Thyroid gland (tissue), 4 donors: ENCODE results near the gene SLC25A26. TPM values are rescaled to one million over a fixed set of nuclear protein-coding genes. Genes with fewer than 3 reads are reported as not detected.
A peak's percentile ranks its signal among the peaks of the same experiment; 100 is the strongest.

Experiments used
- DNase-seq, 2 donors: peaks; one replicate each; pipeline ENCODE4 v3.0.0-alpha.2; 2019
- H3K27ac ChIP-seq, 3 donors: fragments of 200-600 bp; sonication (generic); 1 replicate in 2 of 3; 2 replicates in 1 of 3; pipeline ENCODE4 v1.5.1; 2016 to 2019; ENCODE audit warnings: mild to moderate bottlenecking in 1 of 3, moderate library complexity in 1 of 3
- H3K27me3 ChIP-seq: fragments of 200-600 bp; sonication (generic); one replicate; pipeline ENCODE4 v1.5.1; 2019
- H3K36me3 ChIP-seq, 2 donors: fragments of 200-600 bp; sonication (generic); one replicate each; pipeline ENCODE4 v1.5.1; 2016 to 2019
- H3K4me1 ChIP-seq, 2 donors: fragments of 200-600 bp; sonication (generic); one replicate each; pipeline ENCODE4 v1.5.1; 2017 to 2019
- H3K4me3 ChIP-seq, 3 donors: fragments of 200-600 bp; sonication (generic); replicated peaks in 1 of 3; 1 replicate in 2 of 3; 2 replicates in 1 of 3; pipeline ENCODE4 v1.5.1; 2016; ENCODE audit warnings: mild to moderate bottlenecking in 1 of 3
- H3K9me3 ChIP-seq: fragments of 200-600 bp; sonication (generic); one replicate; pipeline ENCODE4 v1.5.1; 2017
- CTCF ChIP-seq, 6 experiments: fragments of 200-600 bp in 3 of 6; fragments of 450-650 bp in 3 of 6; sonication (generic) in 3 of 6; IDR thresholded peaks; one replicate each; pipeline ENCODE4 v1.5.1; 2016 to 2019; ENCODE audit warnings: antibody characterized with exemption in 6 of 6, mild to moderate bottlenecking in 2 of 6, inconsistent platforms in 1 of 6, moderate library complexity in 1 of 6
- POLR2A ChIP-seq, 2 donors: fragments of 450-650 bp; IDR thresholded peaks; one replicate each; pipeline ENCODE4 v1.6.1; 2017; ENCODE audit warnings: antibody characterized with exemption in 2 of 2, mild to moderate bottlenecking in 2 of 2, moderate library complexity in 1 of 2
- WGBS, 2 donors: methylation state at CpG; one replicate each; pipeline ENCODE4 v1.1.5; 2017; 5-methylcytosine and 5-hydroxymethylcytosine counted together
- intact Hi-C: fragments of 100-400 bp; cut with DNase I; formaldehyde crosslinking; loops from one replicate; pipeline ENCODE4 v1.15.1; 2023
- total RNA-seq, 4 donors: library from RNA; depleted of rRNA; stranded (reverse); fragments of >200 nt; gene quantifications; one replicate each; pipeline ENCODE4 v1.2.3, GENCODE V29; 2016

Gene SLC25A26
- total RNA-seq, 4 donors from 2014 or later, result 30.9 to 34.7 (median 32.4) TPM

GRCh38 chr3:66406831-66407610, 186.2 kb downstream of the SLC25A26 start:
- intact Hi-C loops, result loop anchor here (5.0 to 10.0 kb wide), 2 partner anchors 178 to 410 kb away; no protein-coding TSS in a partner anchor
- no peak overlapping the region for H3K4me3 ChIP-seq
- H3K27me3 ChIP-seq, result no peaks in the 10 kb centered on the region
- no peak overlapping the region for H3K27ac ChIP-seq
- TF ChIP-seq CTCF (IDR thresholded peaks at IDR 0.05) (no peak), POLR2A (IDR thresholded peaks at IDR 0.05) (no peak)
- 86 to 90% methylated on average over 17 of the region's 17 CpGs for WGBS, 2 donors
- no peak for DNase-seq
- H3K9me3 ChIP-seq, result no peaks in the 10 kb centered on the region
- no peaks in the 10 kb centered on the region for H3K4me1 ChIP-seq
- H3K36me3 ChIP-seq, result peaks cover 25 to 31% of the 10 kb centered on the region in 2 donors

GRCh38 chr3:66407611-66408218, 186.9 kb downstream of the SLC25A26 start:
- peak; percentile 78 to 93 (median 84) for TF ChIP-seq CTCF (IDR thresholded peaks at IDR 0.05)
- no peak for TF ChIP-seq POLR2A (IDR thresholded peaks at IDR 0.05)

GRCh38 chr3:66409771-66410754, 189.3 kb downstream of the SLC25A26 start:
- WGBS, 2 donors, result 95 to 96% methylated on average over 21 to 24 of the region's 24 CpGs
- no peak for TF ChIP-seq POLR2A (IDR thresholded peaks at IDR 0.05)
- no peak for TF ChIP-seq CTCF (IDR thresholded peaks at IDR 0.05)
- H3K36me3 ChIP-seq, result peaks cover 29 to 31% of the 10 kb centered on the region in 2 donors
- H3K27ac ChIP-seq, result no peak overlapping the region
- intact Hi-C loops, result loop anchor here (5.0 to 10.0 kb wide), 3 partner anchors 92 to 407 kb away; partner anchors contain the start of gene LRIG1
- no peak for DNase-seq
- H3K4me3 ChIP-seq, result no peak overlapping the region
- no peaks in the 10 kb centered on the region for H3K9me3 ChIP-seq
- H3K4me1 ChIP-seq, result no peaks in the 10 kb centered on the region
- H3K27me3 ChIP-seq, result no peaks in the 10 kb centered on the region

More at GRCh38 chr3:66407611-66408218, 186.9 kb downstream of the SLC25A26 start:
- 63 to 69% methylated on average over 11 to 14 of the region's 14 CpGs for WGBS, 2 donors
- intact Hi-C loops, result loop anchor here (5.0 to 10.0 kb wide), 2 partner anchors 177 to 410 kb away; no protein-coding TSS in a partner anchor
- Histone ChIP-seq H3K27ac (no peak overlapping the region), H3K4me1 (no peaks in the 10 kb centered on the region), H3K27me3 (no peaks in the 10 kb centered on the region), H3K4me3 (no peak overlapping the region), H3K36me3 (peaks cover 31% of the 10 kb centered on the region in 2 donors), H3K9me3 (no peaks in the 10 kb centered on the region)
- peak; percentile 70 to 75 for DNase-seq

- H3K27ac ChIP-seq, result no peak overlapping the region
- no peaks in the 10 kb centered on the region for H3K9me3 ChIP-seq
- 96 to 97% methylated on average over 7 of the region's 7 CpGs for WGBS, 2 donors
- intact Hi-C loops, result loop anchor here (5.0 kb wide), 1 partner anchor 91 kb away; the partner anchor contains the start of gene LRIG1
- DNase-seq, result no peak
- H3K4me3 ChIP-seq, result no peak overlapping the region
- TF ChIP-seq POLR2A (IDR thresholded peaks at IDR 0.05), result no peak
- TF ChIP-seq CTCF (IDR thresholded peaks at IDR 0.05), result no peak
- peaks cover 24% of the 10 kb centered on the region in 2 donors for H3K36me3 ChIP-seq
- H3K27me3 ChIP-seq, result no peaks in the 10 kb centered on the region
- H3K4me1 ChIP-seq, result no peaks in the 10 kb centered on the region
These were observed 190.2 kb downstream of the SLC25A26 start for GRCh38 chr3:66410976-66411375.
